Esophagus squamous epithelium (tissue), 4 donors: ENCODE data around the gene OR1N2.

Experiments
- CTCF ChIP-seq, 6 experiments: fragments of 450-650 bp in 4 of 6; fragments of 200-600 bp in 2 of 6; sonication (generic) in 2 of 6; IDR thresholded peaks; one replicate each; pipeline ENCODE4 v1.5.1; 2016 to 2019; ENCODE audit warnings: antibody characterized with exemption in 6 of 6, mild to moderate bottlenecking in 4 of 6, moderate library complexity in 4 of 6
- POLR2A ChIP-seq, 4 donors: fragments of 450-650 bp; IDR thresholded peaks; one replicate each; pipeline ENCODE4 v1.6.1; 2017; ENCODE audit warnings: antibody characterized with exemption in 4 of 4, mild to moderate bottlenecking in 4 of 4, moderate library complexity in 3 of 4

GRCh38 chr9:122510502-122510901 is 42.4 kb upstream of the OR1N2 start, which contains the start of gene OR1J2:
- TF ChIP-seq CTCF (IDR thresholded peaks at IDR 0.05): no peak
- TF ChIP-seq POLR2A (IDR thresholded peaks at IDR 0.05): no peak
